ENCODE measurements around the gene FIGN.

FIGN gene

GRCh38 chr2:163652751-163653150 is 83.1 kb downstream of the FIGN start:
- H3K79me2 ChIP-seq (ENCODE audit: insufficient read depth, low read depth), result no peaks in the 10 kb centered on the region
- H3K9ac ChIP-seq, result no peak overlapping the region
- no peaks in the 10 kb centered on the region for H3K27me3 ChIP-seq (ENCODE audit: insufficient read depth, low read depth)
- H2AFZ ChIP-seq (ENCODE audit: low read depth), result no peak overlapping the region
- no peak overlapping the region for H3K4me2 ChIP-seq
- H3K36me3 ChIP-seq (ENCODE audit: insufficient read depth), result no peaks in the 10 kb centered on the region
- TF ChIP-seq CTCF (conservative IDR thresholded peaks at IDR 0.05; ENCODE audit: low read depth, low read length), result no peak
- H4K20me1 ChIP-seq (ENCODE audit: insufficient read depth), result no peaks in the 10 kb centered on the region
- H3K4me3 ChIP-seq (IDR thresholded peaks at IDR 0.05; ENCODE audit: insufficient read depth, low read depth, low read length), result no peak overlapping the region
- no peaks in the 10 kb centered on the region for H3K4me1 ChIP-seq (ENCODE audit: low read depth, poor library complexity, severe bottlenecking)
- no peak overlapping the region for H3K27ac ChIP-seq

- Histone ChIP-seq H3K27ac (no peak overlapping the region), H3K79me2 (ENCODE audit: insufficient read depth, low read depth) (no peaks in the 10 kb centered on the region), H3K4me1 (ENCODE audit: low read depth, poor library complexity, severe bottlenecking) (no peaks in the 10 kb centered on the region), H2AFZ (ENCODE audit: low read depth) (no peak overlapping the region), H3K4me2 (no peak overlapping the region), H3K9ac (no peak overlapping the region), H3K36me3 (ENCODE audit: insufficient read depth) (no peaks in the 10 kb centered on the region), H3K4me3 (IDR thresholded peaks at IDR 0.05; ENCODE audit: insufficient read depth, low read depth, low read length) (no peak overlapping the region), H4K20me1 (ENCODE audit: insufficient read depth) (no peaks in the 10 kb centered on the region), H3K27me3 (ENCODE audit: insufficient read depth, low read depth) (no peaks in the 10 kb centered on the region)
- TF ChIP-seq CTCF (conservative IDR thresholded peaks at IDR 0.05; ENCODE audit: low read depth, low read length), result no peak
These were observed 86.7 kb downstream of the FIGN start for GRCh38 chr2:163649080-163649479.

- TF ChIP-seq CTCF (conservative IDR thresholded peaks at IDR 0.05; ENCODE audit: low read depth, low read length), result no peak
- Histone ChIP-seq H3K9ac (no peak overlapping the region), H2AFZ (ENCODE audit: low read depth) (no peak overlapping the region), H4K20me1 (ENCODE audit: insufficient read depth) (no peaks in the 10 kb centered on the region), H3K4me1 (ENCODE audit: low read depth, poor library complexity, severe bottlenecking) (no peaks in the 10 kb centered on the region), H3K4me2 (no peak overlapping the region), H3K4me3 (IDR thresholded peaks at IDR 0.05; ENCODE audit: insufficient read depth, low read depth, low read length) (no peak overlapping the region), H3K27me3 (ENCODE audit: insufficient read depth, low read depth) (no peaks in the 10 kb centered on the region), H3K79me2 (ENCODE audit: insufficient read depth, low read depth) (no peaks in the 10 kb centered on the region), H3K36me3 (ENCODE audit: insufficient read depth) (no peaks in the 10 kb centered on the region), H3K27ac (no peak overlapping the region)
These were observed 88.5 kb downstream of the FIGN start for GRCh38 chr2:163647300-163647699.

- no peak overlapping the region for H2AFZ ChIP-seq (ENCODE audit: low read depth)
- TF ChIP-seq CTCF (conservative IDR thresholded peaks at IDR 0.05; ENCODE audit: low read depth, low read length), result no peak
- H3K4me3 ChIP-seq (IDR thresholded peaks at IDR 0.05; ENCODE audit: insufficient read depth, low read depth, low read length), result no peak overlapping the region
- H3K4me2 ChIP-seq, result no peak overlapping the region
- no peaks in the 10 kb centered on the region for H3K79me2 ChIP-seq (ENCODE audit: insufficient read depth, low read depth)
- H4K20me1 ChIP-seq (ENCODE audit: insufficient read depth), result no peaks in the 10 kb centered on the region
- H3K9ac ChIP-seq, result no peak overlapping the region
- no peaks in the 10 kb centered on the region for H3K27me3 ChIP-seq (ENCODE audit: insufficient read depth, low read depth)
- H3K36me3 ChIP-seq (ENCODE audit: insufficient read depth), result no peaks in the 10 kb centered on the region
- no peaks in the 10 kb centered on the region for H3K4me1 ChIP-seq (ENCODE audit: low read depth, poor library complexity, severe bottlenecking)
- no peak overlapping the region for H3K27ac ChIP-seq
These were observed 89.1 kb downstream of the FIGN start for GRCh38 chr2:163646687-163647086.

GRCh38 chr2:163644238-163644637 is 91.6 kb downstream of the FIGN start:
- Histone ChIP-seq H3K36me3 (ENCODE audit: insufficient read depth) (no peaks in the 10 kb centered on the region), H3K4me1 (ENCODE audit: low read depth, poor library complexity, severe bottlenecking) (no peaks in the 10 kb centered on the region), H2AFZ (ENCODE audit: low read depth) (no peak overlapping the region), H4K20me1 (ENCODE audit: insufficient read depth) (no peaks in the 10 kb centered on the region), H3K27me3 (ENCODE audit: insufficient read depth, low read depth) (no peaks in the 10 kb centered on the region), H3K4me3 (IDR thresholded peaks at IDR 0.05; ENCODE audit: insufficient read depth, low read depth, low read length) (no peak overlapping the region), H3K79me2 (ENCODE audit: insufficient read depth, low read depth) (no peaks in the 10 kb centered on the region), H3K27ac (no peak overlapping the region), H3K4me2 (no peak overlapping the region), H3K9ac (no peak overlapping the region)
- TF ChIP-seq CTCF (conservative IDR thresholded peaks at IDR 0.05; ENCODE audit: low read depth, low read length), result no peak
